ENCODE measurements around the gene PCGF3.
A peak's percentile ranks its signal among the peaks of the same experiment; 100 is the strongest.

PCGF3 gene

DNA sequence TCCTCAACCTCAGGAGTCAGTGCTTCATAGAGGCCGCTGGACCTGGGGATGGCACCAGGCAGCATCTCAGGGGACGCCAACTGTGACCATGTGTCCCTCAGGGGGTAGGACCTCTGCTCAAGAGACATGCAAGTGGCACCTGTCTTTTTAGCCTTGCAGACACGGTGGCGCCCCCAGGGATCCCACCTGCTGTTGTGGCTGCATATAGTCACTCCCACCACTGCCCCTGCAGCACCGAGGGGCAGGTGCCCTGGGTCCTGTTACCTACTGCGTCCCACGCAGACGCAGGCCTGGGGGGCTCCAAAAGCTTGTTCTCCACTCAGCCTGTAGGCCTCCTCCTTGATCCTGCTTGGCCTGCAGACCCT, 28.8 kb upstream of the PCGF3 start:
- Histone ChIP-seq H3K4me1 (ENCODE audit: control insufficient read depth, insufficient read depth, low read length) (peaks cover 3% of the 10 kb centered on the region), H3K4me3 (ENCODE audit: low read depth, low read length) (no peak overlapping the region), H3K36me3 (ENCODE audit: control insufficient read depth in 2 of 2, insufficient read depth in 1 of 2, low read length in 2 of 2) (peaks cover 0 to 21% of the 10 kb centered on the region in 2 experiments; a peak in 2 of 3 replicates), H3K9me3 (ENCODE audit: control insufficient read depth, insufficient read depth, low read depth, low read length) (no peaks in the 10 kb centered on the region), H3K27ac (ENCODE audit: extremely low read depth, low read depth, low read length) (no peak overlapping the region)
- TF ChIP-seq ZSCAN4 (tag by site-specific recombination; IDR thresholded peaks at IDR 0.05), result no peak
- TF ChIP-seq ELK4 (IDR thresholded peaks at IDR 0.05; ENCODE audit: borderline replicate concordance, low read depth, low read length), result no peak
- TF ChIP-seq ZNF174 (tag by site-specific recombination; IDR thresholded peaks at IDR 0.05), result no peak
- TF ChIP-seq ZNF555 (tag by site-specific recombination; conservative IDR thresholded peaks at IDR 0.05), result no peak
- no peak for TF ChIP-seq ZBTB48 (tag by site-specific recombination; IDR thresholded peaks at IDR 0.05)
- no peak for TF ChIP-seq PRDM4 (tag by site-specific recombination; IDR thresholded peaks at IDR 0.05)
- no peak for TF ChIP-seq ZNF16 (tag by site-specific recombination; IDR thresholded peaks at IDR 0.05; ENCODE audit: low read depth)
- TF ChIP-seq ZNF830 (tag by site-specific recombination; IDR thresholded peaks at IDR 0.05; ENCODE audit: low read depth), result no peak
- no peak for TF ChIP-seq ZNF324 (tag by site-specific recombination; IDR thresholded peaks at IDR 0.05)
- TF ChIP-seq ZNF18 (tag by site-specific recombination; IDR thresholded peaks at IDR 0.05), result no peak
- TF ChIP-seq, protein P1, sequence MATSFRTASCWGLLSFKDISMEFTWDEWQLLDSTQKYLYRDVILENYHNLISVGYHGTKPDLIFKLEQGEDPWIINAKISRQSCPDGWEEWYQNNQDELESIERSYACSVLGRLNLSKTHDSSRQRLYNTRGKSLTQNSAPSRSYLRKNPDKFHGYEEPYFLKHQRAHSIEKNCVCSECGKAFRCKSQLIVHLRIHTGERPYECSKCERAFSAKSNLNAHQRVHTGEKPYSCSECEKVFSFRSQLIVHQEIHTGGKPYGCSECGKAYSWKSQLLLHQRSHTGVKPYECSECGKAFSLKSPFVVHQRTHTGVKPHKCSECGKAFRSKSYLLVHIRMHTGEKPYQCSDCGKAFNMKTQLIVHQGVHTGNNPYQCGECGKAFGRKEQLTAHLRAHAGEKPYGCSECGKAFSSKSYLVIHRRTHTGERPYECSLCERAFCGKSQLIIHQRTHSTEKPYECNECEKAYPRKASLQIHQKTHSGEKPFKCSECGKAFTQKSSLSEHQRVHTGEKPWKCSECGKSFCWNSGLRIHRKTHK (tag by site-specific recombination; IDR thresholded peaks at IDR 0.05), result no peak
- TF ChIP-seq ZNF221 (tag by site-specific recombination; IDR thresholded peaks at IDR 0.05; ENCODE audit: borderline replicate concordance), result no peak
- POLR2A ChIA-PET, result no interaction called here
- CTCF ChIA-PET, result no interaction called here

- Histone ChIP-seq H3K36me3 (ENCODE audit: control insufficient read depth in 2 of 2, insufficient read depth in 1 of 2, low read length in 2 of 2) (peaks cover 0 to 13% of the 10 kb centered on the region in 2 experiments; a peak in 2 of 3 replicates), H3K4me1 (ENCODE audit: control insufficient read depth, insufficient read depth, low read length) (peaks cover 3% of the 10 kb centered on the region), H3K9me3 (ENCODE audit: control insufficient read depth, insufficient read depth, low read depth, low read length) (no peaks in the 10 kb centered on the region), H3K27ac (ENCODE audit: extremely low read depth, low read depth, low read length) (no peak overlapping the region), H3K4me3 (ENCODE audit: low read depth, low read length) (no peak overlapping the region)
- CTCF ChIA-PET, result no interaction called here
- POLR2A ChIA-PET, result interaction anchor here (0.5 kb wide), 1 partner anchor 74 kb away, joined by 3 read pairs; no protein-coding TSS in a partner anchor
- TF ChIP-seq EGR2 (tag by site-specific recombination; IDR thresholded peaks at IDR 0.05; ENCODE audit: low read depth) (peak; percentile 85), ZNF114 (tag by site-specific recombination; IDR thresholded peaks at IDR 0.05) (no peak), ZNF221 (tag by site-specific recombination; IDR thresholded peaks at IDR 0.05; ENCODE audit: borderline replicate concordance) (no peak), ZNF600 (tag by site-specific recombination; IDR thresholded peaks at IDR 0.05) (peak; percentile 70), ZNF37A (tag by site-specific recombination; IDR thresholded peaks at IDR 0.05) (no peak), ZBTB8A (tag by site-specific recombination; IDR thresholded peaks at IDR 0.05) (no peak), SETDB1 (IDR thresholded peaks at IDR 0.05; ENCODE audit: insufficient read length, low read length) (no peak), ZBTB17 (tag by site-specific recombination; IDR thresholded peaks at IDR 0.05) (no peak)
- TF ChIP-seq, protein P2, sequence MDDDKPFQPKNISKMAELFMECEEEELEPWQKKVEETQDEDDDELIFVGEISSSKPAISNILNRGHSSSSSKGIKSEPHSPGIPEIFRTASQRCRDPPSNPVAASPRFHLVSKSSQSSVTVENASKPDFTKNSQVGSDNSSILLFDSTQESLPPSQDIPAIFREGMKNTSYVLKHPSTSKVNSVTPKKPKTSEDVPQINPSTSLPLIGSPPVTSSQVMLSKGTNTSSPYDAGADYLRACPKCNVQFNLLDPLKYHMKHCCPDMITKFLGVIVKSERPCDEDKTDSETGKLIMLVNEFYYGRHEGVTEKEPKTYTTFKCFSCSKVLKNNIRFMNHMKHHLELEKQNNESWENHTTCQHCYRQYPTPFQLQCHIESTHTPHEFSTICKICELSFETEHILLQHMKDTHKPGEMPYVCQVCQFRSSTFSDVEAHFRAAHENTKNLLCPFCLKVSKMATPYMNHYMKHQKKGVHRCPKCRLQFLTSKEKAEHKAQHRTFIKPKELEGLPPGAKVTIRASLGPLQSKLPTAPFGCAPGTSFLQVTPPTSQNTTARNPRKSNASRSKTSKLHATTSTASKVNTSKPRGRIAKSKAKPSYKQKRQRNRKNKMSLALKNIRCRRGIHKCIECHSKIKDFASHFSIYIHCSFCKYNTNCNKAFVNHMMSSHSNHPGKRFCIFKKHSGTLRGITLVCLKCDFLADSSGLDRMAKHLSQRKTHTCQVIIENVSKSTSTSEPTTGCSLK (tag by site-specific recombination; IDR thresholded peaks at IDR 0.05), result no peak
- TF ChIP-seq, protein P3, sequence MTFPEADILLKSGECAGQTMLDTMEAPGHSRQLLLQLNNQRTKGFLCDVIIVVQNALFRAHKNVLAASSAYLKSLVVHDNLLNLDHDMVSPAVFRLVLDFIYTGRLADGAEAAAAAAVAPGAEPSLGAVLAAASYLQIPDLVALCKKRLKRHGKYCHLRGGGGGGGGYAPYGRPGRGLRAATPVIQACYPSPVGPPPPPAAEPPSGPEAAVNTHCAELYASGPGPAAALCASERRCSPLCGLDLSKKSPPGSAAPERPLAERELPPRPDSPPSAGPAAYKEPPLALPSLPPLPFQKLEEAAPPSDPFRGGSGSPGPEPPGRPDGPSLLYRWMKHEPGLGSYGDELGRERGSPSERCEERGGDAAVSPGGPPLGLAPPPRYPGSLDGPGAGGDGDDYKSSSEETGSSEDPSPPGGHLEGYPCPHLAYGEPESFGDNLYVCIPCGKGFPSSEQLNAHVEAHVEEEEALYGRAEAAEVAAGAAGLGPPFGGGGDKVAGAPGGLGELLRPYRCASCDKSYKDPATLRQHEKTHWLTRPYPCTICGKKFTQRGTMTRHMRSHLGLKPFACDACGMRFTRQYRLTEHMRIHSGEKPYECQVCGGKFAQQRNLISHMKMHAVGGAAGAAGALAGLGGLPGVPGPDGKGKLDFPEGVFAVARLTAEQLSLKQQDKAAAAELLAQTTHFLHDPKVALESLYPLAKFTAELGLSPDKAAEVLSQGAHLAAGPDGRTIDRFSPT (tag by site-specific recombination; IDR thresholded peaks at IDR 0.05), result no peak
These were observed 28.0 kb upstream of the PCGF3 start for GRCh38 chr4:677431-678293.
